Heart left ventricle (tissue), 16 donors: ENCODE measurements around the gene STPG1. TPM values are rescaled to one million over a fixed set of nuclear protein-coding genes. Genes with fewer than 3 reads are reported as not detected.

ENCODE experiments used
- ATAC-seq, 4 donors: fragments of 200-7000 bp; cut with Tn5 transposase; one replicate each; pipeline ENCODE4 v1.9.1; 2020 to 2022; ENCODE audit warnings: moderate library complexity in 4 of 4, mild to moderate bottlenecking in 3 of 4, moderate number of reproducible peaks in 1 of 4
- DNase-seq, 5 donors: peaks; one replicate each; pipeline ENCODE4 v3.0.0-alpha.2; 2020
- H3K27ac ChIP-seq, 12 donors: fragments of 200-600 bp; sonication (generic) in 4 of 12; one replicate each; pipeline versions ENCODE4 v1.5.0 to v1.8.0; 2016 to 2022; ENCODE audit warnings: mild to moderate bottlenecking in 2 of 12
- H3K27me3 ChIP-seq, 9 donors: fragments of 200-600 bp; sonication (generic) in 2 of 9; one replicate each; pipeline versions ENCODE4 v1.5.1 to v1.8.0; 2016 to 2022; ENCODE audit warnings: mild to moderate bottlenecking in 3 of 9
- H3K36me3 ChIP-seq, 9 donors: fragments of 200-600 bp; sonication (generic) in 2 of 9; one replicate each; pipeline versions ENCODE4 v1.5.0 to v1.8.0; 2018 to 2022; ENCODE audit warnings: mild to moderate bottlenecking in 2 of 9
- H3K4me1 ChIP-seq, 12 donors: fragments of 200-600 bp; sonication (generic) in 4 of 12; one replicate each; pipeline versions ENCODE4 v1.5.0 to v1.8.0; 2016 to 2022; ENCODE audit warnings: mild to moderate bottlenecking in 3 of 12
- H3K4me3 ChIP-seq, 12 donors: fragments of 200-600 bp; sonication (generic) in 4 of 12; one replicate each; pipeline versions ENCODE4 v1.5.0 to v1.8.0; 2017 to 2022; ENCODE audit warnings: mild to moderate bottlenecking in 9 of 12, moderate library complexity in 4 of 12
- H3K9me3 ChIP-seq, 12 donors: fragments of 200-600 bp; sonication (generic) in 4 of 12; one replicate each; pipeline versions ENCODE4 v1.5.0 to v1.8.0; 2016 to 2022; ENCODE audit warnings: mild to moderate bottlenecking in 1 of 12
- POLR2A ChIP-seq, 2 donors: fragments of 450-650 bp; IDR thresholded peaks; one replicate each; pipeline ENCODE4 v1.6.1; 2017; ENCODE audit warnings: antibody characterized with exemption in 2 of 2, mild to moderate bottlenecking in 2 of 2, moderate library complexity in 2 of 2
- WGBS, 4 donors: extraction: QIAGEN DNeasy Blood & Tissue Kit in 2 of 4; methylation state at CpG; one replicate each; pipeline versions ENCODE4 v1.1.5 to v1.1.7; 2013 to 2018; 5-methylcytosine and 5-hydroxymethylcytosine counted together
- intact Hi-C, 10 donors: fragments of 100-400 bp; cut with DNase I; formaldehyde crosslinking; loops; one replicate each; pipeline versions ENCODE4 v1.11.1 to v1.14.2; 2022
- polyA plus RNA-seq, 2 donors: library from polyadenylated mRNA; stranded (reverse); fragments of 200-250 nt; gene quantifications; one replicate each; pipeline ENCODE4 v1.2.3, GENCODE V29; 2013
- total RNA-seq, 9 donors: library from RNA; depleted of rRNA in 2 of 9; stranded (reverse); fragments of >200 nt in 2 of 9; fragmentation: NEBNext Ultra II Directional in 3 of 9; extraction: Animal tissue kit (Norgen Biotek cat#: 25700) in 3 of 9; gene quantifications; one replicate each; pipeline versions ENCODE4 v1.1.0 to v1.2.4, GENCODE V29; 2016 to 2023
- TF ChIP-seq, protein P1 (sequence below), 12 donors: fragments of 200-600 bp; sonication (generic) in 4 of 12; IDR thresholded peaks; one replicate each; pipeline versions ENCODE4 v1.5.0 to v1.8.0; 2018 to 2022; ENCODE audit warnings: antibody characterized with exemption in 12 of 12, mild to moderate bottlenecking in 5 of 12
- donor health status: ischemic (EF 13 %, LVEDD 7.1; RV severe dilation, severe dysfunction).
- donor health status: healthy with polysubstance abuse.
- donor health status: DM: no; HTN: yes; CAD: no.
- donor health status: DM: no; HTN: no; CAD: no.
- donor health status: ischemic (EF 25% LVEDD 6.9; RV normal size, moderate dysfunction).
- donor health status: ischemic (EF 25% LVEDD 5.7; RV mildly dilated, moderate dysfunction).
- donor health status: healthy.
- donor health status: DM: yes; HTN: yes; CAD: no.
- donor health status: ischemic (EF 35%, LVEDD 5.7; RV mildly dilated, moderate dysfunction).
- donor health status: nonischemic (EF 11% LVEDD 7.7; RV severe dilation, severe dysfunction).
- donor health status: DM: yes; HTN: yes; CAD: no.
- donor health status: PGD.
- donor health status: ischemic (EF 29% LVEDD 5.4; RV normal size, mild dysfunction).
- donor health status: nonischemic (EF 23%, LVEDD 6.1; RV moderate dilation, normal function).

STPG1 gene
- total and polyA plus RNA-seq, 11 donors, result 3.8 to 6.9 (median 4.8) TPM

DNA sequence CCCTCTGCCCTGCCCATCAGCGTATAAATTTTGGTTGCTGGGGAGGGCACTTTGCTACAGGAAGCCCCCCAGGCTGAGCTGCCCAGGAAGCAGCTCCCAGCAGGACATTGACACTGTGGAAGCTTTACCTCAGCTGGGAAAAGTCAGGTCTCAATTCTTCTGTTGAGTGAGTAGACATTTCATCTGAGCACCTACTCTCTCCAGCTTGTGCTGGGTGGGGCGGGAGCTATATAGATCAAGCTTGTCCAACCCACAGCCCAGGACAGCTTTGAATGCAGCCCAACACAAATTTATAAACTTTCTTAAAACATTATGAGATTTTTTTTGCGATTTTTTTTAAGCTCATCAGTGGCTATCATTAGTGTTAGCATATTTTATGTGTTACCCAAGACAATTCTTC, 11.4 kb upstream of the STPG1 start:
- TF ChIP-seq, protein P1, sequence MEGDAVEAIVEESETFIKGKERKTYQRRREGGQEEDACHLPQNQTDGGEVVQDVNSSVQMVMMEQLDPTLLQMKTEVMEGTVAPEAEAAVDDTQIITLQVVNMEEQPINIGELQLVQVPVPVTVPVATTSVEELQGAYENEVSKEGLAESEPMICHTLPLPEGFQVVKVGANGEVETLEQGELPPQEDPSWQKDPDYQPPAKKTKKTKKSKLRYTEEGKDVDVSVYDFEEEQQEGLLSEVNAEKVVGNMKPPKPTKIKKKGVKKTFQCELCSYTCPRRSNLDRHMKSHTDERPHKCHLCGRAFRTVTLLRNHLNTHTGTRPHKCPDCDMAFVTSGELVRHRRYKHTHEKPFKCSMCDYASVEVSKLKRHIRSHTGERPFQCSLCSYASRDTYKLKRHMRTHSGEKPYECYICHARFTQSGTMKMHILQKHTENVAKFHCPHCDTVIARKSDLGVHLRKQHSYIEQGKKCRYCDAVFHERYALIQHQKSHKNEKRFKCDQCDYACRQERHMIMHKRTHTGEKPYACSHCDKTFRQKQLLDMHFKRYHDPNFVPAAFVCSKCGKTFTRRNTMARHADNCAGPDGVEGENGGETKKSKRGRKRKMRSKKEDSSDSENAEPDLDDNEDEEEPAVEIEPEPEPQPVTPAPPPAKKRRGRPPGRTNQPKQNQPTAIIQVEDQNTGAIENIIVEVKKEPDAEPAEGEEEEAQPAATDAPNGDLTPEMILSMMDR (IDR thresholded peaks at IDR 0.05), result no peak
- no peak for TF ChIP-seq POLR2A (IDR thresholded peaks at IDR 0.05)
- H3K27me3 ChIP-seq, result no peaks in the 10 kb centered on the region
- H3K4me3 ChIP-seq, result no peak overlapping the region
- DNase-seq (no peak), ATAC-seq (no peak)
- peaks cover 0 to 31% (median 12%) of the 10 kb centered on the region in 9 donors for H3K36me3 ChIP-seq
- intact Hi-C loops, result loop anchor here in 2 of 10 donors (5.0 to 10.0 kb wide), 2 partner anchors 72 to 210 kb away; no protein-coding TSS in a partner anchor
- peaks cover 0 to 28% (median 13%) of the 10 kb centered on the region in 12 donors for H3K4me1 ChIP-seq
- H3K27ac ChIP-seq, result no peak overlapping the region
- WGBS, 4 donors, result 88 to 99% (median 92%) methylated on average over 3 of the region's 3 CpGs
- H3K9me3 ChIP-seq, result no peaks in the 10 kb centered on the region

DNA sequence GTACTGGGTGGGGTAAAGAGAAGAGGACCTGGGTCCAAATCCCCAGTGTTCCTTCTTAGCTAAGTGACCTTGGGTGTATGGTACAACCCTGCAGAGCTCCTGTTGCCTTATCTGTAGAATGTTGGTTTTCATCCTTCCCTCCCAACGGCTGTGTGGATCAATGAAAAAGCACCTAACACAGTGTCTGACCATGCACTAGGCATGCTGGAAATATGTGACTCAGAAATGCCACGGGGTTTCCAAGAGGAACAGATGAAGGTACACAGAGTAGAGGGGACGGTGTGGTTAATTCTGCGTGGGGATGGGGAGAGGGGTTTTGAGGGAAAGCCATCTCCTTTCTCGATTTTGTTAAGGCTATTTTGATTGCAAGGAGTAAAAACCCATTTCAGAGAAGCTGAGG, 10.6 kb upstream of the STPG1 start:
- no peaks in the 10 kb centered on the region for H3K27me3 ChIP-seq
- 86 to 94% (median 91%) methylated on average over 5 of the region's 5 CpGs for WGBS, 4 donors
- peaks cover 0 to 39% (median 19%) of the 10 kb centered on the region in 9 donors for H3K36me3 ChIP-seq
- no peak for DNase-seq
- intact Hi-C loops, result loop anchor here in 1 of 10 donors (10.0 kb wide), 1 partner anchor 211 kb away; no protein-coding TSS in a partner anchor
- no peak overlapping the region for H3K27ac ChIP-seq
- peaks cover 0 to 31% (median 13%) of the 10 kb centered on the region in 12 donors for H3K4me1 ChIP-seq
- ATAC-seq, result no peak
- H3K9me3 ChIP-seq, result no peaks in the 10 kb centered on the region
- H3K4me3 ChIP-seq, result no peak overlapping the region
- no peak for TF ChIP-seq POLR2A (IDR thresholded peaks at IDR 0.05)
- TF ChIP-seq, protein P1 (IDR thresholded peaks at IDR 0.05), result no peak

GRCh38 chr1:24421502-24421901, 7.9 kb upstream of the STPG1 start:
- Histone ChIP-seq H3K36me3 (peaks cover 0 to 39% (median 19%) of the 10 kb centered on the region in 9 donors), H3K4me1 (peaks cover 0 to 30% (median 7%) of the 10 kb centered on the region in 12 donors), H3K27me3 (no peaks in the 10 kb centered on the region), H3K9me3 (no peaks in the 10 kb centered on the region), H3K4me3 (no peak overlapping the region), H3K27ac (no peak overlapping the region)
- TF ChIP-seq POLR2A (IDR thresholded peaks at IDR 0.05), result no peak
- TF ChIP-seq, protein P1 (IDR thresholded peaks at IDR 0.05), result no peak
- ATAC-seq, result no peak
- DNase-seq, result no peak
- intact Hi-C loops, result loop anchor here in 1 of 10 donors (10.0 kb wide), 1 partner anchor 213 kb away; no protein-coding TSS in a partner anchor
- WGBS, 4 donors, result 91 to 100% (median 94%) methylated on average over 2 of the region's 2 CpGs

- peaks cover 0 to 34% (median 10%) of the 10 kb centered on the region in 12 donors for H3K4me1 ChIP-seq
- peaks cover 0 to 39% (median 19%) of the 10 kb centered on the region in 9 donors for H3K36me3 ChIP-seq
- no peak overlapping the region for H3K27ac ChIP-seq
- intact Hi-C loops, result loop anchor here in 1 of 10 donors (10.0 kb wide), 1 partner anchor 214 kb away; no protein-coding TSS in a partner anchor
- 87 to 90% (median 88%) methylated on average over 4 of the region's 4 CpGs for WGBS, 4 donors
- ATAC-seq, result no peak
- DNase-seq, result no peak
- no peak overlapping the region for H3K4me3 ChIP-seq
- no peaks in the 10 kb centered on the region for H3K27me3 ChIP-seq
- TF ChIP-seq, protein P1 (IDR thresholded peaks at IDR 0.05), result no peak
- no peak for TF ChIP-seq POLR2A (IDR thresholded peaks at IDR 0.05)
- no peaks in the 10 kb centered on the region for H3K9me3 ChIP-seq
Observed at GRCh38 chr1:24420547-24420946, 7.0 kb upstream of the STPG1 start.
